Measurements from ENCODE around the gene ORC5. TPM values are rescaled to one million over a fixed set of nuclear protein-coding genes. Genes with fewer than 3 reads are reported as not detected.

The ORC5 gene
- total RNA-seq, 1 experiment from 2014 or later: 25.9 TPM

- Mint-ChIP-seq H3K4me1 (no peaks in the 10 kb centered on the region), H3K4me3 (no peak overlapping the region), H3K27me3 (ENCODE audit: low read depth) (peaks cover 5% of the 10 kb centered on the region), H3K27ac (no peak overlapping the region), H3K36me3 (ENCODE audit: insufficient read depth in 1 of 3, low read depth in 3 of 3) (peaks cover 0 to 4% (median 0%) of the 10 kb centered on the region in 3 experiments; a peak in 1 of 7 replicates), H3K9me3 (no peaks in the 10 kb centered on the region; a peak in 1 of 5 replicates)
- H3K79me2 ChIP-seq (ENCODE audit: insufficient read depth, low read length): no peaks in the 10 kb centered on the region
- no peak overlapping the region for H3K27ac ChIP-seq (ENCODE audit: insufficient read length, low read depth, low read length)
- H2BK12ac ChIP-seq (ENCODE audit: insufficient read length, low read depth, low read length): no peak overlapping the region
- no CpG with 5 or more reads among the region's 5 CpGs for WGBS (ENCODE audit: extremely low coverage, insufficient read length, low lambda C conversion rate)
- no peak overlapping the region for H2BK15ac ChIP-seq (ENCODE audit: low read depth, low read length)
- no peak overlapping the region for H3K4me2 ChIP-seq (ENCODE audit: insufficient read depth, insufficient read length, low read length)
- no peaks in the 10 kb centered on the region for H3K23me2 ChIP-seq (ENCODE audit: insufficient read length, low read depth, low read length, poor library complexity, severe bottlenecking)
- no peak overlapping the region for H2BK120ac ChIP-seq (ENCODE audit: low read depth, low read length, poor library complexity, severe bottlenecking)
- no peak overlapping the region for H4K91ac ChIP-seq (ENCODE audit: insufficient read length, low read depth, low read length)
- H3K18ac ChIP-seq (ENCODE audit: insufficient read length, low read depth, low read length): no peak overlapping the region
- no peak for TF ChIP-seq CTCF (conservative IDR thresholded peaks at IDR 0.05)
- no peak overlapping the region for H4K8ac ChIP-seq (replicated peaks; ENCODE audit: insufficient read length, low read depth, low read length)
- H3K23ac ChIP-seq (ENCODE audit: insufficient read length, low read depth, low read length): no peak overlapping the region
- no peak overlapping the region for H3K14ac ChIP-seq (ENCODE audit: insufficient read depth, low read length)
- no peak overlapping the region for H2AK5ac ChIP-seq (ENCODE audit: insufficient read length, low read length)
- H3T11ph ChIP-seq (ENCODE audit: low read length): no peak overlapping the region
- no peak overlapping the region for H2BK20ac ChIP-seq (ENCODE audit: low read depth, low read length, poor library complexity, severe bottlenecking)
- H3K9ac ChIP-seq (ENCODE audit: extremely low read depth, insufficient read length, low read length): no peak overlapping the region
- no peak overlapping the region for H3K4ac ChIP-seq (ENCODE audit: low read depth, low read length)
- H3K4me1 ChIP-seq (ENCODE audit: insufficient read depth, low read length): no peaks in the 10 kb centered on the region
- DNase-seq: no peak
- H4K5ac ChIP-seq (ENCODE audit: insufficient read length, low read depth, low read length): no peak overlapping the region
- H4K20me1 ChIP-seq (ENCODE audit: control insufficient read depth, insufficient read depth, insufficient read length): no peaks in the 10 kb centered on the region
- H3K9me3 ChIP-seq (ENCODE audit: control insufficient read depth, low read depth, low read length): no peaks in the 10 kb centered on the region
- H2BK5ac ChIP-seq (ENCODE audit: insufficient read length, low read length): no peak overlapping the region
- no peak overlapping the region for H2AFZ ChIP-seq (ENCODE audit: low read length)
- no peaks in the 10 kb centered on the region for H3K79me1 ChIP-seq (ENCODE audit: insufficient read depth, low read depth, low read length, poor library complexity, severe bottlenecking)
- no peak overlapping the region for H3K56ac ChIP-seq (ENCODE audit: insufficient read length, low read depth, low read length)
- H3K27me3 ChIP-seq (ENCODE audit: insufficient read depth, low read length): no peaks in the 10 kb centered on the region
These were observed 47.8 kb upstream of the ORC5 start for GRCh38 chr7:104255616-104256015.
